ENCODE measurements around the gene C4A. TPM values are rescaled to one million over a fixed set of nuclear protein-coding genes. Genes with fewer than 3 reads are reported as not detected.

C4A gene
- total RNA-seq, 4 donors from 2014 or later, result 50.4 to 111 (median 81.5) TPM

DNA sequence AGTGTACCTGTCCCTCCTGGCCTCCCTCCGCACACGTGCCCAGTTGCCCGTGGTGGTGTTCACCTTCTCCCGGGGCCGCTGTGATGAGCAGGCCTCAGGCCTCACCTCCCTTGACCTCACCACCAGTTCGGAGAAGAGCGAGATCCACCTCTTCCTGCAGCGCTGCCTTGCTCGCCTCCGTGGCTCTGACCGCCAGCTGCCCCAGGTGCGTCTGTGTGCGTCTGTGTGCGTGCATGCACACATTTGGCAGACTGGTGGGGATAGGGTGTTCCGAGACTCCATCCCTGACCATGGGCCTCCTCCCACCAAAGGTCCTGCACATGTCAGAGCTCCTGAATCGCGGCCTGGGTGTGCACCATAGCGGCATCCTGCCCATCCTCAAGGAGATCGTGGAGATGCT is 17.9 kb upstream of the C4A start:
- H3K4me1 ChIP-seq, result peaks cover 0 to 16% (median 7%) of the 10 kb centered on the region in 3 donors
- H3K9me3 ChIP-seq, result no peaks in the 10 kb centered on the region
- no peaks in the 10 kb centered on the region for H3K27me3 ChIP-seq
- TF ChIP-seq POLR2AphosphoS5 (IDR thresholded peaks at IDR 0.05), result no peak
- TF ChIP-seq, protein P1, sequence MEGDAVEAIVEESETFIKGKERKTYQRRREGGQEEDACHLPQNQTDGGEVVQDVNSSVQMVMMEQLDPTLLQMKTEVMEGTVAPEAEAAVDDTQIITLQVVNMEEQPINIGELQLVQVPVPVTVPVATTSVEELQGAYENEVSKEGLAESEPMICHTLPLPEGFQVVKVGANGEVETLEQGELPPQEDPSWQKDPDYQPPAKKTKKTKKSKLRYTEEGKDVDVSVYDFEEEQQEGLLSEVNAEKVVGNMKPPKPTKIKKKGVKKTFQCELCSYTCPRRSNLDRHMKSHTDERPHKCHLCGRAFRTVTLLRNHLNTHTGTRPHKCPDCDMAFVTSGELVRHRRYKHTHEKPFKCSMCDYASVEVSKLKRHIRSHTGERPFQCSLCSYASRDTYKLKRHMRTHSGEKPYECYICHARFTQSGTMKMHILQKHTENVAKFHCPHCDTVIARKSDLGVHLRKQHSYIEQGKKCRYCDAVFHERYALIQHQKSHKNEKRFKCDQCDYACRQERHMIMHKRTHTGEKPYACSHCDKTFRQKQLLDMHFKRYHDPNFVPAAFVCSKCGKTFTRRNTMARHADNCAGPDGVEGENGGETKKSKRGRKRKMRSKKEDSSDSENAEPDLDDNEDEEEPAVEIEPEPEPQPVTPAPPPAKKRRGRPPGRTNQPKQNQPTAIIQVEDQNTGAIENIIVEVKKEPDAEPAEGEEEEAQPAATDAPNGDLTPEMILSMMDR (IDR thresholded peaks at IDR 0.05), result no peak
- TF ChIP-seq EP300 (IDR thresholded peaks at IDR 0.05), result no peak
- no peak for TF ChIP-seq POLR2A (IDR thresholded peaks at IDR 0.05)
- ATAC-seq, result no peak
- peaks cover 0 to 87% of the 10 kb centered on the region in 2 donors for H3K36me3 ChIP-seq
- 83 to 89% methylated on average over 7 to 11 of the region's 19 CpGs for WGBS, 2 donors (ENCODE audit: low coverage in 1 of 2)
- H3K4me3 ChIP-seq, result no peak overlapping the region
- no peak overlapping the region for H3K27ac ChIP-seq

DNA sequence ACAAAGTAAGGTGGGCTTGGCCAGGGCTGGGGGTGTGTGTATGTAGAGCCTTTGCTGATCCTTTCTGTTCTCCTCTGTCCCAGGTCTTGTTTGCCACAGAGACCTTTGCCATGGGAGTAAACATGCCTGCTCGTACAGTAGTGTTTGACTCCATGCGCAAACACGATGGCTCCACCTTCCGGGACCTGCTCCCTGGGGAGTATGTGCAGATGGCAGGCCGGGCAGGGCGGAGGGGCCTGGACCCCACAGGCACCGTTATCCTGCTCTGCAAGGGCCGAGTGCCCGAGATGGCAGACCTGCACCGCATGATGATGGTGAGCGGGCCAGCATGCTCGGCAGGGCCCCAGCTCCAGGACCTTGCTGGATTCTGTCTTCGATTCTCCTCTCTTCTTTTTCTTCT is 16.2 kb upstream of the C4A start:
- 82% methylated on average over 13 of the region's 13 CpGs; no CpG with 5 or more reads in 1 of the 2 donors for WGBS, 2 donors (ENCODE audit: low coverage in 1 of 2)
- Histone ChIP-seq H3K4me3 (no peak overlapping the region), H3K4me1 (peaks cover 0 to 14% (median 3%) of the 10 kb centered on the region in 3 donors), H3K27ac (no peak overlapping the region), H3K9me3 (no peaks in the 10 kb centered on the region), H3K27me3 (no peaks in the 10 kb centered on the region), H3K36me3 (peaks cover 0 to 99% of the 10 kb centered on the region in 2 donors)
- ATAC-seq, result no peak
- TF ChIP-seq POLR2AphosphoS5 (IDR thresholded peaks at IDR 0.05) (no peak), EP300 (IDR thresholded peaks at IDR 0.05) (no peak), POLR2A (IDR thresholded peaks at IDR 0.05) (no peak)
- TF ChIP-seq, protein P1 (IDR thresholded peaks at IDR 0.05), result no peak

DNA sequence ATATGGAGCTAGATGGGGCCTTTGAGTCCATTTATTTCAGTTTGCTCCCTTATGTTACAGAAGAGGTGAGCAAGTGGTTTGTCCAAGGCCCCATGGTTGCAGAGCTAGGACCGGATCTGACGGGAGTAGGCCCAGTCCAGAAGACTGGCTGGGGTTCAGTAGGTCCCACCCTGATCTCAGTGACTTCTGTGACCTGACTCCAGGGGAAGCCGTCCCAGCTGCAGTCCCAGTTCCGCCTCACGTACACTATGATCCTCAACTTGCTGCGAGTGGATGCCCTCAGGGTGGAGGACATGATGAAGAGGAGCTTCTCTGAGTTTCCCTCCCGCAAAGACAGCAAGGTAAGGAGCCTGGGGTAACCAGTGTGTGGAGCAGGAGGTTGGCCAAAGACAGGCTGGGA is 15.4 kb upstream of the C4A start:
- ATAC-seq, result no peak

DNA sequence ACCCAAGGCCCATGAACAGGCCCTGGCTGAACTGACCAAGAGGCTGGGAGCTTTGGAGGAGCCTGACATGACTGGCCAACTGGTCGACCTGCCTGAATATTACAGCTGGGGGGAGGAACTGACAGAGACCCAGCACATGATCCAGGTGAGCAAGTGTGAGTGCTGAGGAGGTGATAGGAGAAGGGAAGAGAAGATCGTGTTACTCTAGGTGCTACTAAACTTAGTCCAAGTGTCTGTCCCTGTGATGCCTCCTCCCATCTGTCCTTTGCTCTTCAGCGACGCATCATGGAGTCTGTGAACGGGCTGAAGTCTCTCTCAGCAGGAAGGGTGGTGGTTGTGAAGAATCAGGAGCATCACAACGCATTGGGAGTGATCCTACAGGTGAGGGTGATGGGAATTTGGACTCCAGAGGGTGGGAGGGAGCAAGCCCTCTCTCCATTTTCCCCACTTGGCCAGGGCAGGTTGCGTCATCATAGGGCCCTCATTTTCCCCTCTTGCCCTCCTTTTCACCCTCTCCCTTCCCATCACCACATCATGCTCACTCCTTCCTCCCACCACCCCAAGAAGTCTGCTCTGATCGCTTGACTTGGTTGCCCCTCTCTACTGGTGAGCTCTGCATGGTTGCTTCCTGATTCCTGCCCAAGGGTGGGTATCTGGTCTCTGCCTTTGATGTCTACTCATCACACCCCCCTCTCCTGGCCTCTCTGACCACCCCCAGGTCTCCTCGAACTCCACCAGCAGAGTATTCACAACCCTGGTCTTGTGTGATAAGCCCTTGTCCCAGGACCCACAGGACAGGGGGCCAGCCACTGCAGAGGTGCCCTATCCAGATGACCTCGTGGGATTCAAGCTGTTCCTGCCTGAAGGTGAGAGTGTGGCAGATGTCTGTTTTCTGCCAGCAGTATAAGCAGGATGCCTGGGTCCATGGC is 14.6 kb upstream of the C4A start:
- H3K27ac ChIP-seq, result no peak overlapping the region

More for the DNA sequence above, 15.4 kb upstream of the C4A start:
- Histone ChIP-seq H3K4me3 (no peak overlapping the region), H3K27me3 (no peaks in the 10 kb centered on the region), H3K9me3 (no peaks in the 10 kb centered on the region), H3K4me1 (peaks cover 0 to 22% (median 11%) of the 10 kb centered on the region in 3 donors), H3K27ac (no peak overlapping the region), H3K36me3 (peaks cover 0 to 91% of the 10 kb centered on the region in 2 donors)
- WGBS, 2 donors (ENCODE audit: low coverage in 1 of 2), result no CpG with 5 or more reads among the region's 7 CpGs
- TF ChIP-seq POLR2A (IDR thresholded peaks at IDR 0.05), result no peak
- TF ChIP-seq POLR2AphosphoS5 (IDR thresholded peaks at IDR 0.05), result no peak
- TF ChIP-seq, protein P1 (IDR thresholded peaks at IDR 0.05), result no peak
- no peak for TF ChIP-seq EP300 (IDR thresholded peaks at IDR 0.05)

More for the DNA sequence above, 14.6 kb upstream of the C4A start:
- 70 to 80% methylated on average over 5 to 7 of the region's 10 CpGs for WGBS, 2 donors (ENCODE audit: low coverage in 1 of 2)
- H3K4me3 ChIP-seq, result no peak overlapping the region
- H3K4me1 ChIP-seq, result peaks cover 0 to 25% (median 11%) of the 10 kb centered on the region in 3 donors
- TF ChIP-seq POLR2AphosphoS5 (IDR thresholded peaks at IDR 0.05) (no peak), POLR2A (IDR thresholded peaks at IDR 0.05) (no peak), EP300 (IDR thresholded peaks at IDR 0.05) (no peak)
- TF ChIP-seq, protein P1 (IDR thresholded peaks at IDR 0.05), result no peak
- no peak for ATAC-seq
- H3K36me3 ChIP-seq, result peaks cover 0 to 84% of the 10 kb centered on the region in 2 donors
- no peaks in the 10 kb centered on the region for H3K27me3 ChIP-seq
- H3K9me3 ChIP-seq, result no peaks in the 10 kb centered on the region

Measured in gastroesophageal sphincter (tissue), 4 donors.